ENCODE results near the gene PSMD9.
"Not testable (repeated sequence)": the region's sequence is repeated elsewhere in the genome, so short reads cannot be mapped to it uniquely, and the experiment has no call there.

The PSMD9 gene

GRCh38 chr12:121926874-121927706, 38.5 kb downstream of the PSMD9 start:
- no peak for DNase-seq

GRCh38 chr12:121927813-121928212, 39.2 kb downstream of the PSMD9 start:
- no peak for DNase-seq

- DNase-seq, result not testable (repeated sequence)
Measured at GRCh38 chr12:121929545-121929944, 41.0 kb downstream of the PSMD9 start.

GRCh38 chr12:121930862-121931261, 42.3 kb downstream of the PSMD9 start:
- no peak for DNase-seq

- DNase-seq, result no peak
Measured at GRCh38 chr12:121932176-121932536, 43.6 kb downstream of the PSMD9 start.

- DNase-seq, result no peak
Measured at GRCh38 chr12:121932914-121933521, 44.4 kb downstream of the PSMD9 start.

- no peak for DNase-seq
Measured at GRCh38 chr12:121933522-121934308, 45.1 kb downstream of the PSMD9 start.

GRCh38 chr12:121934309-121934664, 45.7 kb downstream of the PSMD9 start:
- DNase-seq, result no peak

GRCh38 chr12:121937654-121938053, 49.1 kb downstream of the PSMD9 start:
- DNase-seq, result no peak

GRCh38 chr12:121939186-121939585, 50.6 kb downstream of the PSMD9 start:
- no peak for DNase-seq

- no peak for DNase-seq
Measured at GRCh38 chr12:121939992-121940766, 51.6 kb downstream of the PSMD9 start.

- no peak for DNase-seq
Measured at GRCh38 chr12:121942145-121942718, 53.6 kb downstream of the PSMD9 start.

GRCh38 chr12:121943926-121944325, 55.3 kb downstream of the PSMD9 start:
- DNase-seq, result no peak

GRCh38 chr12:121946313-121947025, 57.9 kb downstream of the PSMD9 start:
- DNase-seq, result no peak

- no peak for DNase-seq
Measured at GRCh38 chr12:121947981-121948380, 59.4 kb downstream of the PSMD9 start.

GRCh38 chr12:121949648-121950397, 61.2 kb downstream of the PSMD9 start:
- DNase-seq, result no peak

- DNase-seq, result no peak
Measured at GRCh38 chr12:121953117-121953692, 64.6 kb downstream of the PSMD9 start.

GRCh38 chr12:121953695-121954094, 65.1 kb downstream of the PSMD9 start:
- DNase-seq, result no peak

GRCh38 chr12:121955258-121956237, 67.0 kb downstream of the PSMD9 start:
- DNase-seq, result no peak

Data from DMS 273 treated with DMSO at 0.1 percent for 48 hours (cell line).